Gastrocnemius medialis (tissue), 4 donors: ENCODE data around the gene WNT7B. TPM values are rescaled to one million over a fixed set of nuclear protein-coding genes. Genes with fewer than 3 reads are reported as not detected.

Experiments used
- ATAC-seq, 2 donors: fragments of 150-250 bp; one replicate each; pipeline ENCODE4 v1.9.1; 2016
- DNase-seq, 2 donors: peaks; one replicate each; pipeline ENCODE4 v3.0.0-alpha.2; 2019
- H3K27ac ChIP-seq, 4 donors: fragments of 200-600 bp; sonication (generic); 1 replicate in 1 of 4; 2 replicates in 3 of 4; pipeline ENCODE4 v1.5.1; 2016 to 2018; ENCODE audit warnings: mild to moderate bottlenecking in 2 of 4, moderate library complexity in 1 of 4
- H3K27me3 ChIP-seq, 3 donors: fragments of 200-600 bp; sonication (generic) in 2 of 3; 1 replicate in 1 of 3; 2 replicates in 2 of 3; pipeline versions ENCODE4 v1.5.1 to v1.6.0; 2016 to 2019; ENCODE audit warnings: mild to moderate bottlenecking in 1 of 3, moderate library complexity in 1 of 3
- H3K36me3 ChIP-seq, 2 donors: fragments of 200-600 bp; sonication (generic) in 1 of 2; one replicate each; pipeline ENCODE4 v1.5.1; 2017 to 2018
- H3K4me1 ChIP-seq, 2 donors: fragments of 200-600 bp; sonication (generic) in 1 of 2; one replicate each; pipeline ENCODE4 v1.5.1; 2016 to 2017; ENCODE audit warnings: mild to moderate bottlenecking in 2 of 2
- H3K4me3 ChIP-seq, 4 donors: fragments of 200-600 bp; sonication (generic) in 3 of 4; 1 replicate in 1 of 4; 2 replicates in 3 of 4; pipeline ENCODE4 v1.5.1; 2016 to 2019; ENCODE audit warnings: mild to moderate bottlenecking in 2 of 4
- H3K9me3 ChIP-seq, 3 donors: fragments of 200-600 bp; sonication (generic) in 2 of 3; 1 replicate in 1 of 3; 2 replicates in 2 of 3; pipeline ENCODE4 v1.5.1; 2016 to 2019
- POLR2A ChIP-seq, 2 donors: fragments of 450-650 bp; IDR thresholded peaks; one replicate each; pipeline ENCODE4 v1.6.1; 2017; ENCODE audit warnings: antibody characterized with exemption in 2 of 2, mild to moderate bottlenecking in 2 of 2, moderate library complexity in 2 of 2
- in situ Hi-C, 4 donors: fragments of 200-750 bp; cut with MboI; loops; one replicate each; pipeline versions ENCODE4 v1.15.0 to v1.8.0; 2017; ENCODE audit warnings: low sequenced_read_pairs in 4 of 4
- intact Hi-C: fragments of 100-400 bp; cut with DNase I; formaldehyde crosslinking; loops from one replicate; pipeline ENCODE4 v1.15.1; 2023; ENCODE audit warnings: low total_unique reads
- total RNA-seq, 4 donors: library from RNA; depleted of rRNA; stranded (reverse); fragments of >200 nt; gene quantifications; one replicate each; pipeline versions ENCODE4 v1.1.0 to v1.2.3, GENCODE V29; 2016
- TF ChIP-seq, protein P1 (sequence below), 5 experiments: fragments of 450-650 bp in 3 of 5; fragments of 200-600 bp in 2 of 5; sonication (generic) in 2 of 5; IDR thresholded peaks in 4 of 5; conservative IDR thresholded peaks in 1 of 5; 1 replicate in 4 of 5; 2 replicates in 1 of 5; pipeline ENCODE4 v1.5.1; 2016 to 2019; ENCODE audit warnings: antibody characterized with exemption in 5 of 5, mild to moderate bottlenecking in 3 of 5, moderate library complexity in 3 of 5

WNT7B gene
- total RNA-seq, 4 donors from 2014 or later = not detected

DNA sequence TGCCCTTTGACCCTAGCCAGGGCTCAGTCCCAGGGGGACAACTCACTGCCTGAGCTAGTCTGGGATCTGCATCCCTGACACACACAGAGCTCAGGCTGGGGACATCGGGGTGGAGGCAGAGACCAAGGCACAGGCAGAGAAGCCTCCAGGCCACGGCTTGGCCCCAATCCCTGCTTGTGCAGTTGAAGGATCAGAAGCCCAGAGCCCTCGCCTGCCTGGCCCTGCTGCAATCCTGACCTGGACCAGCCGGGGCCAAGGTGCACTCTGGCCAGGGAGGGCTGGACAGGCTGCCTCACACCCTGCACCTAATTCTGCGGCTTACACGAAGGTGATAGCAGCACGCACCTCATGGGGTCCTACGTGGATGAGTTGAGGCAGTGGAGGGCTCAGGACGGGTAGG lies 34.6 kb downstream of the WNT7B start:
- intact Hi-C loops = no loop called here
- H3K9me3 ChIP-seq = no peaks in the 10 kb centered on the region
- DNase-seq = no peak
- TF ChIP-seq, protein P1, sequence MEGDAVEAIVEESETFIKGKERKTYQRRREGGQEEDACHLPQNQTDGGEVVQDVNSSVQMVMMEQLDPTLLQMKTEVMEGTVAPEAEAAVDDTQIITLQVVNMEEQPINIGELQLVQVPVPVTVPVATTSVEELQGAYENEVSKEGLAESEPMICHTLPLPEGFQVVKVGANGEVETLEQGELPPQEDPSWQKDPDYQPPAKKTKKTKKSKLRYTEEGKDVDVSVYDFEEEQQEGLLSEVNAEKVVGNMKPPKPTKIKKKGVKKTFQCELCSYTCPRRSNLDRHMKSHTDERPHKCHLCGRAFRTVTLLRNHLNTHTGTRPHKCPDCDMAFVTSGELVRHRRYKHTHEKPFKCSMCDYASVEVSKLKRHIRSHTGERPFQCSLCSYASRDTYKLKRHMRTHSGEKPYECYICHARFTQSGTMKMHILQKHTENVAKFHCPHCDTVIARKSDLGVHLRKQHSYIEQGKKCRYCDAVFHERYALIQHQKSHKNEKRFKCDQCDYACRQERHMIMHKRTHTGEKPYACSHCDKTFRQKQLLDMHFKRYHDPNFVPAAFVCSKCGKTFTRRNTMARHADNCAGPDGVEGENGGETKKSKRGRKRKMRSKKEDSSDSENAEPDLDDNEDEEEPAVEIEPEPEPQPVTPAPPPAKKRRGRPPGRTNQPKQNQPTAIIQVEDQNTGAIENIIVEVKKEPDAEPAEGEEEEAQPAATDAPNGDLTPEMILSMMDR (IDR thresholded peaks at IDR 0.05 in 4 of 5, conservative IDR thresholded peaks at IDR 0.05 in 1 of 5) = no peak
- no peak for TF ChIP-seq POLR2A (IDR thresholded peaks at IDR 0.05)
- in situ Hi-C loops = no loop called here
- no peak overlapping the region for H3K27ac ChIP-seq
- no peak for ATAC-seq
- no peaks in the 10 kb centered on the region for H3K27me3 ChIP-seq
- no peaks in the 10 kb centered on the region for H3K36me3 ChIP-seq
- no peaks in the 10 kb centered on the region for H3K4me1 ChIP-seq
- H3K4me3 ChIP-seq = no peak overlapping the region

DNA sequence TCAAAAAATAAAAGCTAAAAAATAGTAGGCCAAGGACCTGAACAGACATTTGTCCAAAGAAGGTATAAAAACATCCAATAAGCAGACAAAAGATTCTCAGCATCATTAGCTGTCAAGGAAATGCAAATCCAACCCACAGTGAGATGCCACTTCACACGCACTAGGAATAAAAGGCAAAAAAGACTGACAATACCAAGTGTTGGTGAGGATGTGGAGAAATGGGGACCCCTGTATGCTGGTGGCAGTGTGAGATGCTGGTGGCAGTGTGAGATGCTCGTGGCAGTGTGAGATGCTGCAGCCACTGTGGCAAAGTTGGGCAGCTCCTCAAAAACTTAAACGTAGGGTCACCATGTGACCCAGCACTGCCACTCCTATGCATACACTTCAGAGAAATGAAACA lies 38.0 kb downstream of the WNT7B start:
- DNase-seq (no peak), ATAC-seq (no peak)
- H3K27me3 ChIP-seq = peaks cover 12 to 18% (median 13%) of the 10 kb centered on the region in 3 donors
- no peak overlapping the region for H3K27ac ChIP-seq
- in situ Hi-C loops (no loop called here), intact Hi-C loops (no loop called here)
- H3K4me3 ChIP-seq = no peak overlapping the region
- H3K36me3 ChIP-seq = no peaks in the 10 kb centered on the region
- no peak for TF ChIP-seq POLR2A (IDR thresholded peaks at IDR 0.05)
- TF ChIP-seq, protein P1 (IDR thresholded peaks at IDR 0.05 in 4 of 5, conservative IDR thresholded peaks at IDR 0.05 in 1 of 5) = no peak
- H3K4me1 ChIP-seq = no peaks in the 10 kb centered on the region
- H3K9me3 ChIP-seq = no peaks in the 10 kb centered on the region

DNA sequence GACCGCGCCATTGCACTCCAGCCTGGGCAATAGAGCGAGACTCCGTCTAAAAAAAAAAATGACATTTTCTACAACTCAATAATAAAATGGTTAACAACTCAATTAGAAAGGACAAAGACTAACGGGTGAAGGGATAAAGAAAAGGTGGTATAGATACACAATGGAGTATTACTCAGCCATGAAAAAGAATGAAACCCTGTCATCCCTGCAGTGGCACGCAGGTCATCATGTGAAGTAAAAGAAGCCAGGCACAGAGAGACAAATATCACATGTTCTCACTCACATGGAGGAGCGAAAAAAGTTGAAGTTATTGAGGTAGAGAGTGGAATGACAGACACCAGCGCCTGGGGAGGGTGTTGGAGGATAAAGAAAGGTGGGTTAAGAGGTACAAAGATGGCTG lies 39.0 kb downstream of the WNT7B start:
- no peak for TF ChIP-seq POLR2A (IDR thresholded peaks at IDR 0.05)
- TF ChIP-seq, protein P1 (IDR thresholded peaks at IDR 0.05 in 4 of 5, conservative IDR thresholded peaks at IDR 0.05 in 1 of 5) = no peak
- in situ Hi-C loops (no loop called here), intact Hi-C loops (no loop called here)
- ATAC-seq = no peak
- no peak for DNase-seq
- no peaks in the 10 kb centered on the region for H3K9me3 ChIP-seq
- no peak overlapping the region for H3K4me3 ChIP-seq
- H3K27me3 ChIP-seq = peaks cover 20 to 27% (median 23%) of the 10 kb centered on the region in 3 donors
- no peak overlapping the region for H3K27ac ChIP-seq
- no peaks in the 10 kb centered on the region for H3K36me3 ChIP-seq
- H3K4me1 ChIP-seq = no peaks in the 10 kb centered on the region

DNA sequence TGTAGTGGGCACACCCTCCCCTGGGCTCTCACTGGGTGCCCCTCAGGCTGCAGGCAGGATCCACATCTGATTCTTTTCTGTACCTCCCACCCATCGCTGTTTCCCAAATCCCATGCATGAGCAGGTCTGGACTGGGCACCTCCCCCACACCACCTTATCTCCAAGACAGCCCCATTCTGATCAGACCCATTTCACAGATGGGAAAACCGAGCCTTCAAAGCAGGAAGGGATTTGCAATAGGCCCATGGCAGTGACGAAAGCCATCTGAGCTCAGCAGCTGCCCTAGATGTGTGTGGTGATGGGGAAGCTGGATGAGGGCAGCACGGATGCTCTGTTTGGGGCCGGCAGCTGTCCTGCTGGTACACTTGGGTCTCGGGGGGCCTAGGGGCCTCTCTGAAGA lies 41.4 kb downstream of the WNT7B start:
- H3K36me3 ChIP-seq = no peaks in the 10 kb centered on the region
- H3K27ac ChIP-seq = no peak overlapping the region
- no peak overlapping the region for H3K4me3 ChIP-seq
- in situ Hi-C loops (no loop called here), intact Hi-C loops (no loop called here)
- H3K9me3 ChIP-seq = no peaks in the 10 kb centered on the region
- ATAC-seq (no peak), DNase-seq (no peak)
- H3K4me1 ChIP-seq = no peaks in the 10 kb centered on the region
- TF ChIP-seq, protein P1 (IDR thresholded peaks at IDR 0.05 in 4 of 5, conservative IDR thresholded peaks at IDR 0.05 in 1 of 5) = no peak
- no peak for TF ChIP-seq POLR2A (IDR thresholded peaks at IDR 0.05)
- H3K27me3 ChIP-seq = peaks cover 23 to 51% (median 32%) of the 10 kb centered on the region in 3 donors

DNA sequence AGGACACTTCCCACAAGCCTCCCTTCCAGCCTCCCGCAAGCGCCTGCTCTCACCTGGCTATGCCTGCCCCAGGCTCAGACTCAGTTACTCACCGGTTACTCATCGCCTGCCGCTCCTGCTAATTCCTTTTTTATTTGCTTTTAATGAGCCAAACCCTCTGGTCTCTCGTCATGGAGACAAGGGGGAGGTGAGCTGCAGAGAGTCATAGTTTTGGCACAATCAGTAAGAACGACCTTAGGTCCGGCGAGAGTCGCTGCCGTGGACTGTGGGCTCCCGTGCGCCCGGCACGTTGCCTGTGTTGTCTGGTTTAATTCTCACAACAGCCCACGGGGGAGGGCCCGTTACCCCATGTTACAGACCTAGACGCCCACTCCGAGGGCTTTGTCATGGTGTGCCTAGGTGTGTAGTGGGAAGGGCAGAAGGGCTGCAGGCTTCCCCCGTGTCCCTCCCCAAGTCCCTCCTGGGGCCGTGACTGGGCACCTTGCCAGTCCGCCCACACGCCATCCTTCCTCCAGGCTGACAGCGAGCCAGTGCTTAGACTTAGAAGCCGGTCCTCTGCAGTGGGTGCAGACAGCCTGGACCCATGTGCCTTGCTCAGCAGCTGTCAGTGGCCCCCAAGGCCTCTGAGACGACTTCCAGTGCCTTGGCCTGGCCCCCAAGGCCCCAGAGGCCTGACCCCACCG lies 42.2 kb downstream of the WNT7B start:
- H3K4me1 ChIP-seq = no peaks in the 10 kb centered on the region
- H3K9me3 ChIP-seq = no peaks in the 10 kb centered on the region
- DNase-seq (no peak), ATAC-seq (no peak)
- peaks cover 23 to 54% (median 32%) of the 10 kb centered on the region in 3 donors for H3K27me3 ChIP-seq
- intact Hi-C loops (no loop called here), in situ Hi-C loops (no loop called here)
- TF ChIP-seq, protein P1 (IDR thresholded peaks at IDR 0.05 in 4 of 5, conservative IDR thresholded peaks at IDR 0.05 in 1 of 5) = no peak
- H3K36me3 ChIP-seq = no peaks in the 10 kb centered on the region
- H3K4me3 ChIP-seq = no peak overlapping the region
- no peak overlapping the region for H3K27ac ChIP-seq
